NCI-H2107 (cell line): ENCODE measurements around the gene TEKT4.
"Not testable (repeated sequence)": the region's sequence is repeated elsewhere in the genome, so short reads cannot be mapped to it uniquely, and the experiment has no call there.

Experiments
- DNase-seq: peaks from one replicate; lab custom pipeline; 2025; lab: John Stamatoyannopoulos, UW

The TEKT4 gene, protein sequence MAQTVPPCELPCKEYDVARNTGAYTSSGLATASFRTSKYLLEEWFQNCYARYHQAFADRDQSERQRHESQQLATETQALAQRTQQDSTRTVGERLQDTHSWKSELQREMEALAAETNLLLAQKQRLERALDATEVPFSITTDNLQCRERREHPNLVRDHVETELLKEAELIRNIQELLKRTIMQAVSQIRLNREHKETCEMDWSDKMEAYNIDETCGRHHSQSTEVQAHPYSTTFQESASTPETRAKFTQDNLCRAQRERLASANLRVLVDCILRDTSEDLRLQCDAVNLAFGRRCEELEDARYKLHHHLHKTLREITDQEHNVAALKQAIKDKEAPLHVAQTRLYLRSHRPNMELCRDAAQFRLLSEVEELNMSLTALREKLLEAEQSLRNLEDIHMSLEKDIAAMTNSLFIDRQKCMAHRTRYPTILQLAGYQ

DNA sequence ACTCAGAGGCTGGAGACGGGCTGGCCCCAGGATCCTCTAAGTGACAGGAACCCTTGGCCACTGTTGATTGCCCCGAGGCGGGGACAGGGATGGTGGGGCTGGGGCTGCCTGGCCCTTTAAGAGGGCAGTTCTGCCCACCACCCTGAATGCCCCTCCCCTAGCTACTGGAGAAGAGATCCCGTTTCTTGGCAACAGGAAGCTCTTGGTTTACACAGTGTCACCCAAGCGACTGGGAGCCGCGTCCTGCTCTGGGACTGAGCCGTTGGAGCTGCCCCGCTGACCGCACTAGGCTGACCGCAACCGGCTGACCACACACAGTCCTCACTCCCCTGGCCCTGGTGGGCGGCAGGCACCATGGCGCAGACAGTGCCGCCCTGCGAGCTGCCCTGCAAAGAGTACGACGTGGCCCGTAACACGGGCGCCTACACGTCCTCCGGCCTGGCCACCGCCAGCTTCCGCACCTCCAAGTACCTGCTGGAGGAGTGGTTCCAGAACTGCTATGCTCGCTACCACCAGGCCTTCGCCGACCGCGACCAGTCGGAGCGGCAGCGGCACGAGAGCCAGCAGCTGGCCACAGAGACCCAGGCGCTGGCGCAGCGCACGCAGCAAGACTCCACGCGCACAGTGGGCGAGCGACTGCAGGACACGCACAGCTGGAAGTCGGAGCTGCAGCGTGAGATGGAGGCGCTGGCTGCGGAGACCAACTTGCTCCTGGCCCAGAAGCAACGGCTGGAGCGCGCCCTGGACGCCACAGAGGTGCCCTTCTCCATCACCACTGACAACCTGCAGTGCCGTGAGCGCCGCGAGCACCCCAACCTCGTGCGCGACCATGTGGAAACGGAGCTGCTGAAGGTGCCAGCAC lies at the start of gene TEKT4:
Gene TEKT4 (plus strand): TSS at position 205 of the 862 bp plus-strand sequence. CDS start 150 bp downstream, at position 355.
- DNase-seq, result no peak

DNA sequence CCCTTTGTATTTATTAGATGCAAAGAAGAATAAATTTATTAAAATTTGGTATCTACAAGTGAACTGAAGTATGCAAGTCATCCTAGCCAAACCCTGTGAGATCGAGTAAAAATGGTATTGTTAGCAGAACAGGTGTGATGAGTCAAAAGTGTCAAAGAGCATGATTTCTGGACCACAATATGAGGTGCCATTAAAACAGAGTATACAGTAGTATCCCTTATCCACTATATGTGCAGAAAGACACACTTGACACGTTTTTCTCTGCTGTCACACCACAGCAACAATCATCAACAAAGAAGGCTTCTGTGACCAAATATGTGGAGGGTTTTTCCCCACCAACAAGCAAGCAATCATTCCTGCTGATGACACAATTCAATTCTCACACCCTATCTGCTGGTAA lies 32.0 kb upstream of the TEKT4 start:
- not testable (repeated sequence) for DNase-seq

DNA sequence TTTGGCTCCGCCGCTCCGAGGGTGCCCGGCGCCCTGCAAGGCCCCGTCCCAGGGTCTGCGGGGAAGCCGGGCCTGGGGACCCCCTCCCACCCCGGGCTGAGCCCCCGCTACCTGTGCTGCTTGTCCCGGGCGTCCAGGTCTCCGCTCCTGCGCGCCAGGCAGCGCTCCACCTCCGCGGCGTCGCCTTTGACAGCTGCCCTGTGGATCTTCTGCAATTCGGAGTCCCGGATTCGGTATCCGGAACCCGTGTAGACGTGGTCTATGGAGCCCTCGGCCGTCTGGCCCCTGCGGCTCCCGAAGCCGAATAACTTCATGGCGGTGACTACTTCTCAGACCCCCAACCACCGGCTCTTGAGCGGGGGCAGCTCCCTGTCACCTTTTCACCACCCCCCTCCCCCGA lies 14.4 kb upstream of the TEKT4 start:
- DNase-seq, result not testable (repeated sequence)

DNA sequence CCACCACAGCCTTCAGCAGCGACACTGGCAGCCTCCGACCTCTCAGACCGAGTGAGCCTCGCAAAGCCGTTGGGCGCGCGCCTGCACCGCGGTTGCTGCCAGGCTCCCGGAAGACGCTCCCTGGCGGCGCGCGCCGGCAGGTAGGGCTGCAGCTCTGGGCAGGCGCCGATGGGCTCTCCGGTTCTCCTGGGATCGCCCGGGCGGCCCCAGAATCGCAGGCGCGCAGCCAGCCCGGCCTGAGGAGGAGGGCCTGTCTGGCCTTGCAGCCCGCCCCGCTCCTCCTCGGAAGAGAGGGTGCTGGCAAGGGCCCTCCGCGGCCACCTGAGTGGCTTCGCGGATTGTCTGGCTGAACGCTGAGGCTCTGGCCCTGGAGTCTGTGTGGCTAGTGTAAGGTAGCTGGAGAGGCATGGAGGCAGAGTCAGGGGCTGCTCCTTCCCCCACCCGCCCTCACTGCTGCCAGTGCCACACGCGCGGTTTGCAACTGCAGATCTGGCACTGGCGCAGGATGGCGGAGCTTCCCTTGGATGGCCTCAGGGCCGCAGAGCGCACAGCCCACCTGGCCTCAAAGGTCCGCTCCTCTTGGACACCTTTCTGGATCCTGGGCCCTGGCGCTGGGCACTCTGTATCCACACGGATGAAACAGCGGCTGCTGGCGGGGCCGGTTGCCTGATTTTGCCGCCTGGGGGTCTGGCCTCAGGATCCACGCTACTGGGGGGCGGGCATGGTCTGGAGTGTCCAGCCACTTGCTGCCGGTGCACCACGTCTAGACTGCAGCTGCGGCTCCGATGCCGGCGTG lies 13.7 kb upstream of the TEKT4 start:
- not testable (repeated sequence) for DNase-seq

DNA sequence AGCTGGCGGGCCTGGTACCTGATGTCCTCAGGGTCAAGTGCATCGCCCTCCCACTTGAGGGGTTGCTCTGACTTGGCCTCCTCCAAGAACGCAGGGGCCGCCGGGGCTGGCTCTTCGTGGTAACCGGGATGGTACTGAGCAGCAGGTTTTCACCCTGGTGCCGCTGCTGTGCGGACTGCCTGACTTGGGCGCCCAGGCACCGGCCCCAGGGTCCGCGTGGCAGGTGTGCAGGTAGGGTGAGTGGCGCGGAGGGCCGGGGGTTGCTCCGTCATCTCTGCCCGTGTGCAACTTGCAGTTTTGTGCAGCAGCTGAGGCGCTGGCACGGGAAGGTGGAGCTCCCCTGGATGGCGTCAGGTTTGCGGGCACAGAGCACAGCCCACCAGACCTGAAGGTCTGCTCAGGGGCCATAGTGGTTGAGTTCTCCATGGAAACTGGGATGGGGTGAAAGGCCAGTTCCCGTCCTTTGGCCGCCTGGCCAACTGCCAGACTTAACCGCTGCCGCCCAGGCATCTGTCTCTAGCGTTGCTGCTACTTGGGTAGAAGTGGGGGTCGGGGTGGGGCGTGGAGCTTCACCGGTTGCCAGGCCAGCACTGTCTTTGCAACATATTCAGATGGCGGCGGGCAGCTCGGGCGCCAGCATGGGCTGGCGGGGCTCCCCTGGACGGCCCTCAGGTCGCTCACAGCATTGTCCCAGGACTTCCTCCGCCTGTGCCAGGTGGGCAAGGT lies 12.9 kb upstream of the TEKT4 start:
- DNase-seq, result not testable (repeated sequence)

DNA sequence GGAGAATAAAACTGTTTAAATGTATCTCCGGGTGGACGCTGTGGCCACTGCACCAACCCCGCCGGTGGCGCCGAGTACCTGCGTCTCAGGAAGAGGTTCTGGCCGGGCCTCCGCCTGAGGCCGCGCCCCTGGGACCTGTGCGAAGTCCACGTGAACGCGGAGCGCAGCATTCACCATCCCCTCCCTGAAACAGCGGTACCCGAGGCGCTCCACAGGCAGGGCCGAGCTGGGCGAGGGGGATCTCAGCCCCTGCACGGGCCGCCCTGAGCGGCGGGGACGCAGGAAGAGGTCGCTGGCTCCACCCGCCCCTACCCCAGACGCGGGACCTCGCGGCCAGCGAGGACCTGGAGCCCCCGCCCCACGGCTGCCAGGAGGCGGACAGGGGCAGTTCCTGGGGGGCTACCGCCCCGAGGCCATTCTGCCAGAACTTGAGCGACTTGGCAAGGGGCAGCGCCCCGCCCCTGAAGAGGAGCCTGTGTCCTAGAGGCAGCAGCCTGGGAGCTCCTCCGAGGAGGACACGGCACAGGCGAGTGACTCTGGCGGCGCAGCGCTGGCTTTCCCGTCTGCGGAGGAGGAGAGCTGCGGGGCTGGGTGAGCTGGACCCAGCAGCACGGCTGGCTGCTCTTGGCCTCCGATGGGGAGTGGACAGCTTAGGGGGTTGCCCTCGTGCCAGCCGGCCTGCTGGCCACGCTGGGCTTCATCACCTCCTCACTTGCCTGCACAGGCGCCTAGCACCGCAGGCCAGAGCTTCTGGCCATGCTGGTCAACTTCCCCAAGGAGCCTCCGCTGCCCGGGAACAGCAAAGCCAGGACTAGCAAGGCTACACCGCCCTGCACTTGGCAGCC lies 9.7 kb upstream of the TEKT4 start:
- DNase-seq, result no peak

DNA sequence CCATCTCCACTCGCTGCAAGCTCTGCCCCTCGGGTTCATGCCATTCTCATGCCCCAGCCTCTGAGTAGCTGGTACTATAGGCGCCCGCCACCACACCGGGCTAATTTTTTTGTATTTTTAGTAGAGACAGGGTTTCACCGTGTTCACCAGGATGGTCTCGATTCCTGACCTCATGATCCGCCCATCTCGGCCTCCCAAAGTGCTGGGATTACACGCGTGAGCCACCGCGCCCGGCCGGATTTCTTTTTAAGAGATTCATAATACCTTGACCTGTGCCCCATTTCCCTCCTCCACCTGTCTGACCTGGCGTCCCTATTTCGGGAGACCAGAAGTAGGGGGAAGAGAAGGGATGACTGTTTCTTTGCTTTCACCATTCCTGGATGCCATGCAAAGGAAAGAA lies 8.3 kb upstream of the TEKT4 start:
- not testable (repeated sequence) for DNase-seq

DNA sequence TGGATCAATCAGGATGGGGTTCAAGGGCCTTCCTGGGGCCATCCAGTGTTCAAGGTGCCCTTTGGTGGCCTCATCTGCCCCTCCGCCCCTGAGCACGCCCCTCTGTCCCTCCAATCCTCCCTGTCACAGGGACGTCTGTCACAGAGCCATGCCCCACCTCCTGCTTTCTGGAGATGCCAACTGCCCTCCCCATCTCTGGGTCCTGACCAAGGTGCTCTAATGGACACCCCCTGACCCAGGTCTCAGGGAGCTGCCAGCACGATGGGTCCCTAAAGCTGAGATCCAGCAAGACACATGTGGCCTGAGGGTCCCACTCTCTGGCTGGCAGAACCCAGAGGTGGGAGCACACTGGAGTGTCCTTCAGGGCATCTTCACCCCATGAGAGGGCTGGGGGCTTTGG lies 2.1 kb upstream of the TEKT4 start:
- no peak for DNase-seq

DNA sequence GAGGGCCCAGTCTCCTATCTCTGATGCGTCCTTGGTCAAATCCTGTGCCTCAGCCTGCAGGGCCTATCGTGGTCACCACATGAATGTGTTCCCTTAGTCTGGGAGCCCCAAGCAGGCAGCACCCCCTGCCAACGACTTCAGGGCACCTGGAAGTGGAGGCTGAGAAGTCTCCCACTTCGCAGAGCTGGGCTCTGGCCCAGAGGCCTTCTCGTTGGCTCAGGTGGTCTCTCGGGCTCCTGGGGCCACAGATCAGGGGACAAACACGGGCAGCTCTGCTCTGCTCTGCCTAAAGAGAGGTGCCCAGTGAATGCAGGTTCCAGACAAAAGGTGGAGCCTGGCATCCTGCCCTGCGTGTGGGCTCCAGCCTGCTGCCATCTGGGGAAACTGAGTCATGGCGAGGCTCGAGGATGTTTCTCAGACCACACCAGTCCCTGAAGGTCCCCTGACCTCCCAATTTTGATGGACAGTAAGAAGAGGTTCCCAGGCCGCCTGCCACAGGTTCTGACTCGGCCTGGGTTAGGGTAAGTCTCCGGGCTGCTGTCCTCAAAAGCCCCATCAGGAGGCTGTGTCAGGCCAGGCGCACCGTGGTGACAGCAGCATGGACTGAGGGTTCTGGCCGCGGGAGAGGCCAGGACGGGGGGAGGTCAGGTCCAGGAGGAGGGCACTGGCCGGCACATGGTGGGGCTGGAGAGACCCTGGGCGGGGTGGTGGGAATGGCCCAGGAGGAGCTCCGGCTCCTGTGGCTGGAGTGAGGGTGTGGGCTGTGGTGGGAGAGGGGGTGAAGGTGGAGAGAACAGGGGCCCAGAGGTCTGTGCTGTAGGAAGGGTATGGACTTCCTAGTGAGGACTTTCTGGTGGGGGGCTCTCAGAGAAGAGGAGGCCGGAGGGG lies 1.4 kb upstream of the TEKT4 start:
- DNase-seq, result no peak

DNA sequence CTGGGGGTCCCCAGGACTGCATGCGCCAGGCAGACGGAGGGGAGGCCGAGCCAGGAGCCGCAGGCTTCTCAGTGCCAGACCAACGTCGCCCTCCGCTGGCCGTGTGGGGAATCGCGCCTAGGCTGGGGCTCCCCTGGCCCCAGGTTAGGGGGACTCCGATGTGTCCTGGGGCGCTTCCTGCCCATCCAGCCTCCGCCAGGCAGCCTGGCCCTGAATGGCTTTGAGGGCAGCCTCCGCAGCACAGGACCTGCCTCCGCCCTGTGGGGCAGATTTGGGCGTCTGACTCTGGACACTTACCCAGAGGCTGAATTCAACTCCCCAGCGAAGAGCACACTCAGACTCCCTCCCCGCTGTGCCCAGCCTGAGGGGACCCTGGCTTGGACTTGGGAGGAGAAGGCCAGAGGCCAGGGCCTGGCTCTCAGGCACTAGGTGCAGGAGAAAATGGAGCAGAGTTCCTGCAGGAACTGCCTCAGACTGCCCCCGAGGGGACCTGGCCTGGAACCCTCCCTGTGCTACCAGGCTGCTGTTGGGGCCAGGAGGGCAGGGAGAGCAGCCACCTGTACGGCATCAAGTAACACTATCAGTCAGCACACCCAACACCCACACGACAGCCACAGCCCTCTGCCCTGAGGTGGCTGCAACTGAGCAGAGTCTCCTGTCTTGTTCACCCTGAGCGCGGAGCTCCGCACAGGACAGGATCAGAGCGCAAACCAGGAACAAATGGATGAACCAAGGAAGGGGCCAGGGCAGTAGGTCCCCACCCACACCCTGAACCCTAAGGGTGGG lies 597 bp upstream of the TEKT4 start:
- DNase-seq, result no peak

DNA sequence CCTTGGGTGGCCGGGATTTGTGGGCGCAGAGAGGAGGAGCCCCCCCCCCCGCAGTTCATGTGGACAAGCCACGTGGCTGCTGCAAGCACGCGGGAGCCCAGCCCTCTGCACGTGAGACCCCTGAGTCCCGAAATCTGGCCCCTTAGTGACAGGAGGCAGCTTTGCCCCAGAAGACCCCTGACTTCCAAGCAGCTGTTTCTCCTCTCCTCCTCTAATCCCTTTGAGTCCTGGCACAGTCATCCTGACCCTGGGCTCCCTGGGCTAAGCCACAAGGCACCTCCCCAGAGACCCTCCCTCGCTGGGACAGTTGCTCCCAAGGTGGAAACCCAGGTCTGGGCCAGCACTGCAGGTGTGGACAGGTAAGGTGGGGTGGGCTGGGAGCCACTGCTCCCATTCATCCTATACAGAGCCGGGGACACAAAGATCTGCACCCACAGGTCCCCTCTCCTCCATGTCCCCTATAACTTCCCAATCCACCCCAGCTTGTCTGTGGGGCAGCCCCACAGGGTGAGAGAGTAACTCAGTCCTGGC lies 923 bp downstream of the TEKT4 start:
- no peak for DNase-seq

DNA sequence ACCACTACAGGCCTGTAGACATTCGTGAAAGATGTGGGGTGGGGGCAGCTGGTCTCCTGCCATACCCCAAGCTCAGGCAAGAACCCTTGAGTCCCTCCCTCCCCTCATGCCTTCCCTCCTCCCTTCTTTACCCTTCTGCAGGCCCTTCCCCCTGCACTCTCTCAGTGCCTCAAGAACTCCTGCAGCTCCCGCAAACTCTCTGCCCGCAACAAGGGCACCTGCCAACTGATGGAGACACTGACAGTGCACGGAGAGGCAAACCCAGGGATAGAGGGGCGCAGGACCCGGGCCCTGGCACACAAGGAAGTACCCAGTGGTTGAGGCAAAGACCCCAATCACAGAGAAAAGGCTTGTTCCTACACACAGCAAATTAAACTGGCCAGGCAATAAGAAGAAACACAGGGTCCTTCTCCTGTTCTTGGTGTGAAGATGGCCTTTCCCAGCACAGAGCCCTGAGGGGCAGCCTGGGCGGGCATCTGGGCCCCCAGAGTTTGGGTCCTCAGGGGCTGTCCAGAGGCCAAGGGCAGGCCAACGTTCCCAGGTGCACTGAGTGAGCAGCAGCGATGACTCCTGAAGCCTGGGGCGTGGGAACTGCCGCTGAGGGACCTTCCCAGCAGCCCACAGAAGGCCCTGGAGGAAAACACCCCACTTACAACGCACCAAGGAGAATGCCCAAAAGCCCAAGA lies 1.6 kb downstream of the TEKT4 start:
- no peak for DNase-seq

DNA sequence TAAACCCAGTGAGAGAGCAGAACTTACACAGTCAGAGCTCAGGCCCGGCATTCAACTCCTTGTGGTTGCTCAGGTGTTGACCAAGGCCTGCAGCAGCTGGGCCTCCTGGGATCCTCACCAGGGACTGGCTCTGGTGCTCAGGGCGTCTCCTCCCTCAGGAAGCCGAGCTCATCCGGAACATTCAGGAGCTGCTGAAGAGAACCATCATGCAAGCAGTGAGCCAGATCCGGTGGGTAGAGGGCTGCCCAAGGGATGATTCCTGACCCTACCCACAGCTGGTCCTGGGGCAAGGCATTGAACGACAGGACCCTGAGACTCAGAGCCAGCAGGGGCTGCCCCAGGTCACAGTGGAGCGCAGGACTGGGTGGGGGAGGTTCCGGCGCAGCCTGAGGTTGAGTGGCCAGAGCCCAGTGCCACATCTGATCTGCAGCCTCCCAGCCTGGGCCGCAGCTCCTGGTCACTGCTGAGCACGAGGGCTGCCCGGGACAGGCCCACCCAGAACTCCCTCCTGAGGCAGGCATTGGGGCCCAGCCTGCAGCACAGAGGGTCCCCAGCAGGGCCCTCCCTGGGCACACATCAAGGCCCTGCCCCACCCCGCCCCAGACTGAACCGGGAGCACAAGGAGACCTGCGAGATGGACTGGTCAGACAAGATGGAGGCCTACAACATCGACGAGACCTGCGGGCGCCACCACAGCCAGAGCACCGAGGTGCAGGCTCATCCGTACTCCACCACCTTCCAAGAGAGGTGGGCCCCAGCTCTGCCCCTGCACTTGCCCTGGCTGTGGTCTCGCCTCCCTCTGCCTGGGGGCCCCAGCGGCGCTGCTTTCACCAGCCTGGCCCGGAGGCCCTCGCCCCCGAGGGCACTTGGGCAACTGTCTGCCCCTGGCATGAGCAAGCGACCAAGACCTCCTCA lies 2.4 kb downstream of the TEKT4 start:
- DNase-seq, result no peak

DNA sequence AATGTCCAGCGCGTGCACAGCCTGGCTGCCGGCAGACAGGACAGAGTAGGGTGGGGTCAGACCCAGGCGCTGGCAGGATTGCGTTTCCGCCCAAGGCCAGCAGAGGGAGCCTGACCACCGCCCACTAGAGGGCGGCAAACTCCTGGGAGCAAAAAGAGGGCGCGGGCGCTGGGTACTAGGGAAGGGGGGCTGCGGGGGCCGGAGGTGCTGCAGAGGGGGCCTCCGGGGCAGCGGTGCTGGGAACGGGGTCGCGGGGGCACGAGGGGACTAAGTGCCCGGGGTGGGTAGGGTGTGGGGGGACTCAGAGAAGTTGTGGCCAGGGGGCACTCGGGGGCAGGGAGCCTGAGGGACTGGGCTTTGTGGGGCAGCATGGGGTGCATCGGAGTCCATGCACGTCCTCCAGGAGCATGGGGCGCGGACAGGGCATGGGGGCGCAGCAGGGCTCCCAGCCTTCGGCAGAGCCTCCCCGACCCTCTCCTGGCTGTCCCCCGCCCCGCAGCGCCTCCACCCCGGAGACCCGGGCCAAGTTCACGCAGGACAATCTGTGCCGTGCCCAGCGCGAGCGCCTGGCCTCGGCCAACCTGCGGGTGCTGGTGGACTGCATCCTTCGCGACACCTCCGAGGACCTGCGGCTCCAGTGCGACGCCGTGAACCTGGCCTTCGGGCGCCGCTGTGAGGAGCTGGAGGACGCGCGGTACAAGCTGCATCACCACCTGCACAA lies 3.2 kb downstream of the TEKT4 start:
- DNase-seq, result no peak

DNA sequence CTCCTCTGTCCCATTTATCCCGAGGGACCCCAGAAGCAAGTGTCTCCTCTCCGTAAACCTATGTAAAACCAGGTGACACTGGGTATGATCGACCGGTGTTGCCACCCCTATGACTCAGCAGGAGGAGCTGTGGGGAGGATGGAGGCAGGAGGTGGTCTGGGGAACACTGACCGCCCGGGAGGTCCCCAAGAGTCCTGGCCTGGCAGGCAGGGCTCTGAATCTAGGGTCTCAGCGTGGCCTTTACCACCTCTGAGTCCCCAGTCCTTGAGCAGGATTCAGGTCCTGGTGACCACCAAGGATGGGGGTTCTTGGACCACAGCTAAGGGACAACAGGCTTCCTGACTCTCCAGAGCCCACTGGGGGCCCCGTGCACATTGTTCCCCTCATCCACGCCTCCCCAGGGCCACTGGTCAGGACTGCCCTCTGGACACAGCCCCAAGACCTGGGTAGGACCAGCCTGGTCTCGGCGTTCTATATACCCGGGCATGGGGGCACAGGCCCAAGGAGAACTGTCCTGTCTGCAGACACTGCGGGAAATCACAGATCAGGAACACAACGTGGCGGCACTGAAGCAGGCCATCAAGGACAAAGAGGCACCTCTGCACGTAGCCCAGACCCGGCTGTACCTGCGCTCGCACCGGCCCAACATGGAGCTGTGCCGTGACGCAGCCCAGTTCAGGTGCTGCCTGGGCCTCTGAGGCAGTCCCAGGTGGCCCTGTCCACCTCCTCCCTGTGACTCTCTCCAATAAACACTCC lies 4.0 kb downstream of the TEKT4 start:
- no peak for DNase-seq
